GM12892 (cell line): ENCODE measurements around the gene SGCG.

Source experiments
- POLR2A ChIP-seq: IDR thresholded peaks from 2 replicates; pipeline ENCODE4 v1.6.1; 2011; ENCODE audit warnings: low read depth, low read length, control low read depth
- POLR2AphosphoS5 ChIP-seq: IDR thresholded peaks from 2 replicates; pipeline ENCODE4 v1.6.1; 2011; ENCODE audit warnings: low read depth, low read length, control low read depth
- TAF1 ChIP-seq: IDR thresholded peaks from 2 replicates; pipeline ENCODE4 v1.6.1; 2011; ENCODE audit warnings: low read depth, mild to moderate bottlenecking, control low read depth, low read length, borderline replicate concordance

- TF ChIP-seq POLR2A, result no peak
- TF ChIP-seq POLR2AphosphoS5, result no peak
- TF ChIP-seq TAF1, result no peak
These were observed 38.8 kb upstream of the SGCG start for GRCh38 chr13:23141964-23142363.
